ENCODE results near the gene MT2A. TPM values are rescaled to one million over a fixed set of nuclear protein-coding genes. Genes with fewer than 3 reads are reported as not detected.

MT2A gene
- total and polyA plus RNA-seq, 10 donors = 25.3 to 176 (median 60.5) TPM

DNA sequence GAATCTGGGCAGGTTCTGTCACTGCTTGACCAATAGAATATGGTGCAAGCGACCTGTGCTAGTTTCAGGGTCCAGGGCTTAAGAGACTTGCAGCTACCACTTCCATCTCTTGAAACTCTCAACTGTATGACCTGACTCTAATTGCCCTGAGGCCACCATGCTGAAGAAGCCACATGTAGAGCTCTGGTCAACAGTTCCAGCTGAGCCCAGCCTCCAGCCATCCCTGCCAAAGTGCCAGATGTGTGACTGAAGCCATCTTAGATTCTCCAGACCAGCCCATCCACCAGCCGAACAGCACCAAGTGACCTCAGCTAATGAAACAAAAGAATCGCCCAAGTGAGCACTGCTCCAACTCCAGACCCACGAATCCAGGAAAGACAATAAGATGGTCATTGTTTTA, 3.4 kb upstream of the MT2A start:
- no peak for DNase-seq
- H3K4me1 ChIP-seq = peaks cover 11 to 52% (median 32%) of the 10 kb centered on the region in 6 donors
- no peak for TF ChIP-seq POLR2A (IDR thresholded peaks at IDR 0.05)
- TF ChIP-seq, protein P1, sequence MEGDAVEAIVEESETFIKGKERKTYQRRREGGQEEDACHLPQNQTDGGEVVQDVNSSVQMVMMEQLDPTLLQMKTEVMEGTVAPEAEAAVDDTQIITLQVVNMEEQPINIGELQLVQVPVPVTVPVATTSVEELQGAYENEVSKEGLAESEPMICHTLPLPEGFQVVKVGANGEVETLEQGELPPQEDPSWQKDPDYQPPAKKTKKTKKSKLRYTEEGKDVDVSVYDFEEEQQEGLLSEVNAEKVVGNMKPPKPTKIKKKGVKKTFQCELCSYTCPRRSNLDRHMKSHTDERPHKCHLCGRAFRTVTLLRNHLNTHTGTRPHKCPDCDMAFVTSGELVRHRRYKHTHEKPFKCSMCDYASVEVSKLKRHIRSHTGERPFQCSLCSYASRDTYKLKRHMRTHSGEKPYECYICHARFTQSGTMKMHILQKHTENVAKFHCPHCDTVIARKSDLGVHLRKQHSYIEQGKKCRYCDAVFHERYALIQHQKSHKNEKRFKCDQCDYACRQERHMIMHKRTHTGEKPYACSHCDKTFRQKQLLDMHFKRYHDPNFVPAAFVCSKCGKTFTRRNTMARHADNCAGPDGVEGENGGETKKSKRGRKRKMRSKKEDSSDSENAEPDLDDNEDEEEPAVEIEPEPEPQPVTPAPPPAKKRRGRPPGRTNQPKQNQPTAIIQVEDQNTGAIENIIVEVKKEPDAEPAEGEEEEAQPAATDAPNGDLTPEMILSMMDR (IDR thresholded peaks at IDR 0.05 in 8 of 11, conservative IDR thresholded peaks at IDR 0.05 in 3 of 11) = no peak
- no peak for TF ChIP-seq POLR2AphosphoS5 (IDR thresholded peaks at IDR 0.05)
- 92 to 96% (median 94%) methylated on average over 4 of the region's 4 CpGs for WGBS, 5 donors
- peak overlapping the region in 3 of 8 donors; percentile 89 to 96 (median 92) for H3K27ac ChIP-seq
- intact Hi-C loops (cut with DNase I; ENCODE audit: low total_unique reads) = loop anchor here (10.0 kb wide), 2 partner anchors 80 to 90 kb away; partner anchors contain the start of gene MT1X
- H3K36me3 ChIP-seq = no peaks in the 10 kb centered on the region
- H3K4me3 ChIP-seq = no peak overlapping the region
- no peaks in the 10 kb centered on the region for H3K9me3 ChIP-seq
- peaks cover 0 to 15% (median 0%) of the 10 kb centered on the region in 7 donors for H3K27me3 ChIP-seq (replicated peaks in 1 of 7)

- intact Hi-C loops (cut with DNase I; ENCODE audit: low total_unique reads) = loop anchor here (10.0 kb wide), 2 partner anchors 79 to 91 kb away; partner anchors contain the start of gene MT1X
- H3K36me3 ChIP-seq = no peaks in the 10 kb centered on the region
- WGBS, 5 donors = 58 to 87% (median 80%) methylated on average over 1 of the region's 1 CpG
- H3K27ac ChIP-seq = peak overlapping the region in 6 of 8 donors; percentile 88 to 96 (median 90)
- no peak for DNase-seq
- TF ChIP-seq, protein P1 (IDR thresholded peaks at IDR 0.05 in 8 of 11, conservative IDR thresholded peaks at IDR 0.05 in 3 of 11) = no peak
- no peak for TF ChIP-seq POLR2AphosphoS5 (IDR thresholded peaks at IDR 0.05)
- TF ChIP-seq POLR2A (IDR thresholded peaks at IDR 0.05) = no peak
- no peaks in the 10 kb centered on the region for H3K9me3 ChIP-seq
- H3K27me3 ChIP-seq (replicated peaks in 1 of 7) = peaks cover 0 to 10% (median 0%) of the 10 kb centered on the region in 7 donors
- peaks cover 16 to 58% (median 37%) of the 10 kb centered on the region in 6 donors for H3K4me1 ChIP-seq
- H3K4me3 ChIP-seq = no peak overlapping the region
These were observed 2.9 kb upstream of the MT2A start for GRCh38 chr16:56605475-56605874.

DNA sequence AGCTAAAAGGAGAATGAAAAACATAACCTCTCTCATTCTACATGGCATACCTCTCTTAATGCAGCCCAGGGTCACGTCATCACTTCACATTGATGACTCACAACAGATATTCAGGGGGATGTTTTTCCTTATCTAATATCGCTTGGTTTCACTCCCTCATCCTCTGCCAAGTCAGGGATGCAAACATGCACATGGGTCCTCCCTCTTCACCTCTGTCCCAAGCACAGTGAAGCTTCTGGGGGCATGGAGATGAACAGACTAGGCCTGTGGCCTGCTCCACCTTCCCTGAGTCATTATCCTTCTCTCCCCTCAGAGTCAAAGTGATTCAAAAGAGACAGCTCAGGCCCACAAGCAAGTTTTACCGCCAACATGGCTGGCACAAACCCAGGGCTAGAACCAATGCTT, 2.3 kb upstream of the MT2A start:
- H3K4me1 ChIP-seq = peaks cover 22 to 64% (median 43%) of the 10 kb centered on the region in 6 donors
- intact Hi-C loops (cut with DNase I; ENCODE audit: low total_unique reads) = loop anchor here (10.0 kb wide), 2 partner anchors 79 to 91 kb away; partner anchors contain the start of gene MT1X
- peak overlapping the region; percentile 75 to 96 (median 89) for H3K27ac ChIP-seq
- no peaks in the 10 kb centered on the region for H3K9me3 ChIP-seq
- no peak overlapping the region for H3K4me3 ChIP-seq
- 62 to 91% (median 83%) methylated on average over 3 of the region's 3 CpGs for WGBS, 5 donors
- no peak for DNase-seq
- H3K36me3 ChIP-seq = no peaks in the 10 kb centered on the region
- TF ChIP-seq POLR2A (IDR thresholded peaks at IDR 0.05) (no peak), POLR2AphosphoS5 (IDR thresholded peaks at IDR 0.05) (no peak)
- TF ChIP-seq, protein P1 (IDR thresholded peaks at IDR 0.05 in 8 of 11, conservative IDR thresholded peaks at IDR 0.05 in 3 of 11) = no peak
- H3K27me3 ChIP-seq (replicated peaks in 1 of 7) = peaks cover 0 to 4% (median 0%) of the 10 kb centered on the region in 7 donors

- Histone ChIP-seq H3K36me3 (no peaks in the 10 kb centered on the region), H3K9me3 (no peaks in the 10 kb centered on the region), H3K27me3 (replicated peaks in 1 of 7) (no peaks in the 10 kb centered on the region), H3K27ac (peak overlapping the region; percentile 75 to 96 (median 89)), H3K4me3 (no peak overlapping the region), H3K4me1 (peaks cover 24 to 69% (median 46%) of the 10 kb centered on the region in 6 donors)
- TF ChIP-seq POLR2A (IDR thresholded peaks at IDR 0.05) (no peak), POLR2AphosphoS5 (IDR thresholded peaks at IDR 0.05) (no peak)
- TF ChIP-seq, protein P1 (IDR thresholded peaks at IDR 0.05 in 8 of 11, conservative IDR thresholded peaks at IDR 0.05 in 3 of 11) = no peak
- intact Hi-C loops (cut with DNase I; ENCODE audit: low total_unique reads) = loop anchor here (10.0 kb wide), 2 partner anchors 78 to 92 kb away; partner anchors contain the start of gene MT1X
- no peak for DNase-seq
- WGBS, 5 donors = 43 to 74% (median 67%) methylated on average over 8 of the region's 8 CpGs
These were observed 1.8 kb upstream of the MT2A start for GRCh38 chr16:56606476-56607108.
